Activated CD8-positive, alpha-beta T cell treated with anti-CD3 and anti-CD28 coated beads, Interleukin-2, amount 10 ng/mL, durations not matched to agents 7 days and 5 days (primary cell): ENCODE results near the gene PCYOX1L. TPM values are rescaled to one million over a fixed set of nuclear protein-coding genes. Genes with fewer than 3 reads are reported as not detected.

Experiments used
- ATAC-seq: fragments of 150-1000 bp; cut with Tn5 transposase; one replicate; pipeline ENCODE4 v1.10.0; 2021; ENCODE audit warnings: moderate library complexity
- CTCF ChIA-PET: fragments of 350-600 bp; sonication (Branson Sonifier 250); formaldehyde crosslinking; loops from one replicate; lab custom pipeline; 2021; ENCODE audit warnings: antibody characterized with exemption; lab: Charles Lee
- POLR2A ChIA-PET: fragments of 350-600 bp; sonication (Branson Sonifier 250); formaldehyde crosslinking; loops from one replicate; lab custom pipeline; 2021; ENCODE audit warnings: antibody characterized with exemption; lab: Charles Lee
- DNase-seq: peaks from one replicate; pipeline ENCODE4 v3.0.0-alpha.2; 2020
- H3K27ac Mint-ChIP-seq: one replicate; pipeline ENCODE4 v1.8.0; 2021; ENCODE audit warnings: mild to moderate bottlenecking, mixed read lengths
- H3K27me3 Mint-ChIP-seq: one replicate; pipeline ENCODE4 v1.8.0; 2021; ENCODE audit warnings: low read depth, mixed read lengths
- H3K36me3 Mint-ChIP-seq: one replicate; pipeline ENCODE4 v1.8.0; 2021; ENCODE audit warnings: low read depth, mixed read lengths
- H3K4me1 Mint-ChIP-seq: one replicate; pipeline ENCODE4 v1.8.0; 2021; ENCODE audit warnings: low read depth, mixed read lengths
- H3K4me3 Mint-ChIP-seq: one replicate; pipeline ENCODE4 v1.8.0; 2021; ENCODE audit warnings: mild to moderate bottlenecking, mixed read lengths
- H3K9me3 Mint-ChIP-seq: one replicate; pipeline ENCODE4 v1.8.0; 2022; ENCODE audit warnings: mixed read lengths; ENCODE audit not compliant: insufficient read depth
- total RNA-seq, 2 experiments: library from RNA; stranded (reverse); gene quantifications; one replicate each; pipeline ENCODE4 v1.2.3, GENCODE V29; 2021

The PCYOX1L gene
- total RNA-seq, 2 experiments from 2014 or later: 33.9 to 35.0 TPM

DNA sequence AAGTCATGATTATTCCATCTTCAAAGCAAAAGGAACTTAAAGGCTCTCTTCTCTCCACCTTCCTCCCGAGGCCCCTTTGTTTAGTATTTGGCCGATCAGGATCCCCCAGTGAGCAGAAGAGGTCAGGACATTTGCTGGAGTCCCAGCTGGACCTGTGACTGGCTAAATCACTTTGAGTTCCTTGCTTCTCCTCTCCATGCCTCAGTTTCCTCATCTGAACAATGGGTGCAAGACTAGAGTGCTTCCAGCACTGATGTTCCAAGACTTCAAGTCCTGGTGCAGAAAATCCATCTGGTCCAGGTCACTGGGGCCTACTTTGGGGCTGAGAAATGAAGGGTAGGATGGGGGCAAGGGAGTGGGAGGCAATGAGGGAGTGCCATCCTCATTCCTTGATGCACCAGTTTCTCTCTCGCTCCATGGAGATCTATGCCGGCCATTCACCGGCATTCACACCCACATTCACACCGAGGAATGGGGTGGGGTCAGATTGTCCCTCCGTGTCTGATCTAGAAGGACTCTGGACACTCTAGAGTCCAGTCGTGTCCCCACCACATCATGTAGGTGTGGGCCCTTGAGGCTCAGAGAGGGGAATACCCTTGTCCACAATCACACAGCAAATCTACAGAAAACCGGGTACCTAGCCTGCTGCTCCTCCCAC lies 60.0 kb downstream of the PCYOX1L start:
- Mint-ChIP-seq H3K36me3 (no peaks in the 10 kb centered on the region), H3K27ac (no peak overlapping the region), H3K27me3 (peaks cover 4% of the 10 kb centered on the region), H3K4me1 (peaks cover 5% of the 10 kb centered on the region), H3K4me3 (no peak overlapping the region), H3K9me3 (no peaks in the 10 kb centered on the region)
- ATAC-seq: no peak
- POLR2A ChIA-PET: no interaction called here
- no peak for DNase-seq
- CTCF ChIA-PET: interaction anchor here (5.6 kb wide), 1 partner anchor 16 kb away, joined by 32 read pairs; no protein-coding TSS in a partner anchor

DNA sequence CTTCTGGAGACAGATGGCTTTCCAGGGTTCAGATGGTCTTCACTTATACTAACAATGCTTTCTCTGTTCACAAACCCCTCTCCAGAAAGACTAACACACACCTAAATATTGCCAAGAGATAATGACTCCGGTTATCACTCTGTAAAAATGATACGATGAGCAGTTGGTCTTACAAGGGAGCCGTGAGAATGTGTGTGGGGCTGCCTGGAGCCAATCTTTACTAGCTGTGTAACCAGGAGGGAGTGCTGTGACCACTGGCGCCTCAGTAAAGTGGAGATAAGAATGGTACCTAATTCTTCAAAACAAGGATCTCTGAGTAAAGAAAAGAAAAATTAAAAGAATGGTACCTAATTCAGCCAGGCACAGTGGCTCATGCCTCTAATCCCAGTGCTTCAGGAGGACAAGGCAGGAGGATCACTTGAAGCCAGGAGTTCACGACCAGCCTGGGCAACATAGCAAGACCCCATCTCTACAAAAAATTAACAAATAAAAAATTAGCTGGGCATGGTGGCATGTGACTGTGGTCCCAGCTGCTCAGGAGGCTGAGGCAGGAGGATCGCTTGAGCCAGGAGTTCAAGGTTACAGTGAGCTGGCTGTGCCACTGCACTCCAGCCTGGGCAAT lies 61.2 kb downstream of the PCYOX1L start:
- H3K36me3 Mint-ChIP-seq: no peaks in the 10 kb centered on the region
- no peak overlapping the region for H3K4me3 Mint-ChIP-seq
- peaks cover 7% of the 10 kb centered on the region for H3K4me1 Mint-ChIP-seq
- no peaks in the 10 kb centered on the region for H3K9me3 Mint-ChIP-seq
- H3K27me3 Mint-ChIP-seq: peaks cover 4% of the 10 kb centered on the region
- ChIA-PET POLR2A (interaction anchor here (0.7 kb wide), 1 partner anchor 28 kb away, joined by 4 read pairs; no protein-coding TSS in a partner anchor), CTCF (interaction anchor here (0.6 to 5.6 kb wide), 2 partner anchors 15 to 22 kb away, joined by 5 to 32 read pairs; no protein-coding TSS in a partner anchor)
- no peak overlapping the region for H3K27ac Mint-ChIP-seq
- ATAC-seq (no peak), DNase-seq (no peak)

Other genes with a start within 250 kb of the PCYOX1L start
- gene ABLIM3, start 216.6 kb upstream of the PCYOX1L start, total RNA-seq: not detected
- gene AFAP1L1, start 86.2 kb upstream of the PCYOX1L start, total RNA-seq: not detected
- 10 to 100 TPM; 29.9 to 30.0 TPM for gene GRPEL2, start 12.5 kb upstream of the PCYOX1L start, total RNA-seq
- not detected for gene IL17B, start 21.2 kb downstream of the PCYOX1L start, total RNA-seq
- gene CSNK1A1, start 193.4 kb downstream of the PCYOX1L start, total RNA-seq: 100 to 1,000 TPM; 163 to 177 TPM
- 1 to 10 TPM; 1.0 to 1.4 TPM for gene ARHGEF37, start 223.5 kb downstream of the PCYOX1L start, total RNA-seq